NCI-H146 (cell line): Measurements from ENCODE around the gene PTGR2.
"Not testable (repeated sequence)": the region's sequence is repeated elsewhere in the genome, so short reads cannot be mapped to it uniquely, and the experiment has no call there.

ENCODE experiments used
- DNase-seq: peaks from one replicate; lab custom pipeline; 2025; lab: John Stamatoyannopoulos, UW

Gene PTGR2

GRCh38 chr14:73886449-73887317 lies 35.1 kb downstream of the PTGR2 start, which contains the start of gene ZNF410:
TSS of gene ZNF410 (plus strand) at chr14:73886859. CDS start at chr14:73892176, 5,317 bp downstream.
- DNase-seq, result peak; percentile 88

GRCh38 chr14:73887318-73887616 lies 35.6 kb downstream of the PTGR2 start:
- DNase-seq, result peak; percentile 8

- DNase-seq, result no peak
Measured at GRCh38 chr14:73887694-73888459, 36.2 kb downstream of the PTGR2 start.

DNA sequence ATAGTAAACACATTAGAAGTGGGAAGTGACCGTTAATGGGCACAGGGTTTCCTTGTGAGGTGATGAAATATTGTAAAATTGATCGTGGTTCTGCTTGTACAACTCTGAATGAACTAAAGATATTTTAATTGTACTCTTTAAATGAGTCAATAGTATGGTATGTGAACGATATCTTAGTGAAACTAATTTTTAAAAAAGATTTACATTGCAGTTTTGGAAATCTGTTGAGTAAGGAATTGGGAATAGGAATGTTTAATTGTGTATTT lies 36.8 kb downstream of the PTGR2 start:
- DNase-seq, result no peak

DNA sequence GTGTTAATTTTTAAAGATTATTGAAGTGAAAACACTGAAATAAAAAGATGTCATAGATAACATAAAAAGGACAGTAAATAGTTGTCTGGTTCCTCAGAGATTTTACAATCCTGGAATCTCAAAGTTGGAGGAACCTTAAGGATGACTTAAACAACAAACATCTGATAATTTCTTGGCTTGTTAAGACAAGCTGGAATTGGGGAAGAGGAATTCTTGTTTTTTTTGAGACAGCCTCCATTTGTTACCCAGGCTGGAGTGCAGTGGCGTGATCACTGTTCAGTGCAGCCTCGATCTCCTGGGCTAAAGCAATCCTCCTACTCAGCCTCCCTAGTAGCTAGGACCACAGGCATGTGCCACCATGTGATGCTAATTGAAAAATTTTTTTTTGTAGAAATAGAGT lies 37.3 kb downstream of the PTGR2 start:
- DNase-seq, result no peak

GRCh38 chr14:73889376-73889775 lies 37.7 kb downstream of the PTGR2 start:
- no peak for DNase-seq

DNA sequence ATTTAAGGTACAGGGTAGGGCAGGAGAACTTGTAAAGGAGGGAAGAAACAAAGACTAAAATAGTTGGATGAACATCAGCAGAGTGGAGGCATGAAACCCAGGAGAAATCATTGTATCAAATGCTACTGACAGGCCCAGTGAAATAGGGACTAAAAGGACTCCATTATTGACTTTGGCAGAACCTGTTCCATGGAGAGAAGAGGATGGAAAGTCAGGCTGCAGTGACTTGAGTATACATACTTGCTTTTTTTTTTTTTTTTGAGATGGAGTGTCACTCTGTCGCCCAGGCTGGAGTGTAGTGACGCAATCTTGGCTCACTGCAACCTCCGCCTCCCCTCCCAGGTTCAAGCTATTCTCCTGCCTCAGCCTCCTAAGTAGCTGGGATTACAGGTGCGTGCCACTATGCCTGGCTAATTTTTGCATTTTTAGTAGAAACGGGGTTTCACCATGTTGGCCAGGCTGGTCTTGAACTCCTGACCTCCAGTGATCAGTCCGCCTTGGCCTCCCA lies 42.6 kb downstream of the PTGR2 start:
- not testable (repeated sequence) for DNase-seq

DNA sequence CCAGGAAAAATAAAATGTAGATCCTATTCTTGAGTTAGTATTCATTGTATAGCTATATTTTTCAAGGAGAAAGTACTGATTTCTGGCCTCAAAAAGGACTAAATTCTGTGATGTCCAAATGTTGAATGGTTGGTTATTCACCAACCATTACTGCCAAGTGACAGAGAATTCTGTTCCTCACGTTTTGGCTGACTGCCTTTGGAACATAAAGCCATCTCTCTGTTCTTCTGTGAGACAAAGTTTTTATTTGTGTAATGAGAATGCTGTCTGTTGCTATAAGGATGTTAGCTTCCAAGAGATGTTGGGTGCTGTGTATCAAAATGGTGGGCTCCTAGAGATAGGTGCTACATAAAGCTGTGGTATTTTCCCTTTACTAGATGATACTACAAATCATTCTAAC lies 44.3 kb downstream of the PTGR2 start:
- no peak for DNase-seq

DNA sequence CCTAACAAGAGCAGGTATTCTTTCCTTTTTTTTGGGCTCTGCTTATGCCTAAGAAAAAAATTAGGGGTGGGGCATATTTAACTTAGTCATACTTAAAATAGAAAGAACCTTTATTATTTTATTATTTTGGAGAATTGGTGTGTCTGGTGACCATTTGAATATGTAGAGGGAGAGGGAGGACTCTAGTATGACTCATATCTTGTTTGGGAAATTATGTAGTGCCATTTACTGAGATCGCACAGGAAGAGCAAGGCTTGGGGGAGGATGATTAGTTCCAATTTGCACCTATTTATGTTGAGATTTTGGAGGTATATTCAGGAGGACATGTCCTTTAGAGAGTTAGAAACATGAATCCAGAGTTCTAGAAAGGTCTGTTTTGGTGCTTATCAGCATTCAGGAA lies 44.9 kb downstream of the PTGR2 start:
- no peak for DNase-seq

DNA sequence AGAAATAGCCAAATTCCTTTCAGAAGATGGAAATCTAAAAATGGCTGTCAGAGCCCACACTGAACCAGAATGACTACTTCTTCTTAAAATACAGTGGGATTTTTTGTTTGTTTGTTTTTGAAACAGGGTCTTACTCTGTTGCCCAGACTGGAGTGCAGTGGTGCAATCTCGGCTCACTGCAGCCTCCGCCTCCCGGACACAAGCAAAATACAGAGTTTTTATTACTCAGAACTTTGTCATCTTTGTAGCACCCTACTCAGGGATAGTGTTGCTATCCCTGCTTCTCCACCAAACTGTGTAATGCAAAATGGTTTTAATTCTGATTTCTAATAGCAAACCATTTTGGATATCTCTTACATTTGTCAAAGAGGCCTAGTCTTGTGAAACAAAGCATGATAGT lies 51.4 kb downstream of the PTGR2 start:
- DNase-seq, result no peak

GRCh38 chr14:73909681-73910080 lies 58.0 kb downstream of the PTGR2 start:
- DNase-seq, result no peak

GRCh38 chr14:73913256-73913655 lies 61.6 kb downstream of the PTGR2 start:
- no peak for DNase-seq

- DNase-seq, result no peak
Measured at GRCh38 chr14:73916324-73916723, 64.7 kb downstream of the PTGR2 start.

- DNase-seq, result not testable (repeated sequence)
Measured at GRCh38 chr14:73919457-73919856, 67.8 kb downstream of the PTGR2 start.

- no peak for DNase-seq
Measured at GRCh38 chr14:73924337-73924736, 72.7 kb downstream of the PTGR2 start.
